Neuronal stem cell (in vitro differentiated cells): ENCODE results near the gene FARS2.

Source experiments
- DNase-seq: peaks from one replicate; pipeline ENCODE4 v3.0.0-alpha.2; 2013; ENCODE audit warnings: low spot score
- H2AFZ ChIP-seq: one replicate; pipeline ENCODE4 v1.6.1; 2013; ENCODE audit warnings: mild to moderate bottlenecking, low read length, inconsistent platforms
- H2AK5ac ChIP-seq: 2 replicates; pipeline ENCODE4 v1.6.1; 2013; ENCODE audit warnings: low read depth, mild to moderate bottlenecking, inconsistent platforms, low read length, moderate library complexity, mixed read lengths
- H2BK120ac ChIP-seq: 2 replicates; pipeline ENCODE4 v1.6.1; 2013; ENCODE audit warnings: low read depth, mild to moderate bottlenecking, inconsistent platforms, low read length, moderate library complexity, mixed read lengths
- H2BK12ac ChIP-seq: one replicate; pipeline ENCODE4 v1.6.1; 2013; ENCODE audit warnings: low read length, inconsistent platforms
- H2BK15ac ChIP-seq: 2 replicates; pipeline ENCODE4 v1.6.1; 2013; ENCODE audit warnings: mild to moderate bottlenecking, low read length, inconsistent platforms, mixed read lengths
- H2BK5ac ChIP-seq: one replicate; pipeline ENCODE4 v1.6.1; 2013; ENCODE audit warnings: inconsistent platforms, mild to moderate bottlenecking, low read length, moderate library complexity
- H3K14ac ChIP-seq: one replicate; pipeline ENCODE4 v1.6.1; 2013; ENCODE audit warnings: low read length, inconsistent platforms
- H3K18ac ChIP-seq: 2 replicates; pipeline ENCODE4 v1.6.1; 2013; ENCODE audit warnings: low read length, inconsistent platforms
- H3K23ac ChIP-seq: 2 replicates; pipeline ENCODE4 v1.6.1; 2013; ENCODE audit warnings: low read depth, mild to moderate bottlenecking, mixed read lengths, low read length, inconsistent platforms; ENCODE audit not compliant: poor library complexity
- H3K27ac ChIP-seq: replicated peaks from 3 replicates; pipeline ENCODE4 v1.5.1; 2013; ENCODE audit warnings: low read length, inconsistent platforms
- H3K27me3 ChIP-seq, 3 experiments: 2 replicates each; pipeline ENCODE4 v1.6.1; 2013; ENCODE audit warnings: low read length in 3 of 3, mild to moderate bottlenecking in 2 of 3, inconsistent platforms in 1 of 3, low read depth in 1 of 3, mixed read lengths in 1 of 3, moderate library complexity in 1 of 3; ENCODE audit not compliant: control insufficient read depth in 3 of 3, insufficient read depth in 3 of 3
- H3K36me3 ChIP-seq, 2 donors: replicated peaks in 1 of 2; 2 replicates each; pipeline ENCODE4 v1.6.1; 2013; ENCODE audit warnings: low read length in 2 of 2; ENCODE audit not compliant: control insufficient read depth in 2 of 2, insufficient read depth in 2 of 2
- H3K4ac ChIP-seq: 2 replicates; pipeline ENCODE4 v1.6.1; 2013; ENCODE audit warnings: inconsistent platforms, mild to moderate bottlenecking, low read length, moderate library complexity
- H3K4me1 ChIP-seq, 2 donors: 1 replicate in 1 of 2; 2 replicates in 1 of 2; pipeline ENCODE4 v1.6.1; 2013; ENCODE audit warnings: low read length in 2 of 2, low read depth in 1 of 2; ENCODE audit not compliant: control insufficient read depth in 2 of 2, insufficient read depth in 1 of 2
- H3K4me2 ChIP-seq: one replicate; pipeline ENCODE4 v1.6.1; 2013; ENCODE audit warnings: mild to moderate bottlenecking, low read length, inconsistent platforms; ENCODE audit not compliant: insufficient read depth, poor library complexity, severe bottlenecking
- H3K4me3 ChIP-seq, 2 donors: 2 replicates each; pipeline ENCODE4 v1.5.1; 2013; ENCODE audit warnings: low read length in 2 of 2, mild to moderate bottlenecking in 2 of 2, inconsistent platforms in 1 of 2, moderate library complexity in 1 of 2
- H3K79me1 ChIP-seq: one replicate; pipeline ENCODE4 v1.6.1; 2013; ENCODE audit warnings: low read depth, mild to moderate bottlenecking, inconsistent platforms, low read length, moderate library complexity
- H3K9ac ChIP-seq: one replicate; pipeline ENCODE4 v1.6.1; 2013; ENCODE audit warnings: mild to moderate bottlenecking, low read depth, low read length, inconsistent platforms; ENCODE audit not compliant: poor library complexity
- H3K9me3 ChIP-seq, 2 donors: replicated peaks in 1 of 2; 2 replicates each; pipeline versions ENCODE3 to v1.6.1; 2013; ENCODE audit warnings: low read length in 2 of 2, mild to moderate bottlenecking in 2 of 2, inconsistent platforms in 1 of 2, low read depth in 1 of 2, mixed read lengths in 1 of 2, moderate library complexity in 1 of 2; ENCODE audit not compliant: control insufficient read depth in 2 of 2, insufficient read depth in 1 of 2
- H4K8ac ChIP-seq: one replicate; pipeline ENCODE4 v1.6.1; 2013; ENCODE audit warnings: low read depth, mild to moderate bottlenecking, inconsistent platforms, low read length, moderate library complexity
- H4K91ac ChIP-seq: one replicate; pipeline ENCODE4 v1.6.1; 2013; ENCODE audit warnings: low read length, low read depth, mild to moderate bottlenecking, inconsistent platforms; ENCODE audit not compliant: poor library complexity
- WGBS, 2 donors: extraction: QIAGEN DNeasy Blood & Tissue Kit; methylation state at CpG; one replicate each; pipeline ENCODE4 v1.1.7; 2013; ENCODE audit warnings: missing lambda C conversion rate in 2 of 2, mixed read lengths in 1 of 2; ENCODE audit not compliant: insufficient read length in 2 of 2, insufficient replicate concordance in 1 of 2; ENCODE audit errors: extremely low coverage in 2 of 2; 5-methylcytosine and 5-hydroxymethylcytosine counted together

The FARS2 gene

DNA sequence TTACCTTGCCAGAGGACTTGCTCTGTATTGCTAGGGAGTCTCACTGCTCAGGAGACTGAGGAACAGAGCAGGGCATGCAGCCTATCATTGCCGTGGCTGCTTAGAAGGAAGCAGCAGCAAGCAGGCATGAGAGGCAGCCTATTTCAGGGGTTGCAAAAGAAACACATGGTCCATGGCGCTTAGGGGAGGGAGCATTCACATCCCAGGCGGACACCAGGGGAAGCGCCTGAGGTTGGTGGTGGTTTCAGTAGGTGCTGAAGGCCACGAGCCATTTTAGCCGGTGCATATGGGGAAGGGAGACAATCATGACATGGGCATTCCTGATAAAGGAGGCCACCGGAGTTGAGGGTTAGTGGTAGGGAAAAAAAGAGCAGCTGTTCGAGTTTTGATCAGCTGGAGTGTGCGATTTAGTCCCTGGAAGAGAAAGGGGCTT is 20.9 kb downstream of the FARS2 start:
- no peak overlapping the region for H3K4me3 ChIP-seq
- WGBS, 2 donors, result no CpG with 5 or more reads among the region's 9 CpGs
- H3K27ac ChIP-seq, result no peak overlapping the region
- H3K23ac ChIP-seq, result no peak overlapping the region
- no peak overlapping the region for H2BK15ac ChIP-seq
- no peak overlapping the region for H3K9ac ChIP-seq
- H3K4me2 ChIP-seq, result no peak overlapping the region
- DNase-seq, result no peak
- no peak overlapping the region for H2BK5ac ChIP-seq
- no peak overlapping the region for H3K14ac ChIP-seq
- no peak overlapping the region for H2BK120ac ChIP-seq
- no peak overlapping the region for H4K91ac ChIP-seq
- no peaks in the 10 kb centered on the region for H3K9me3 ChIP-seq
- peaks cover 0 to 9% of the 10 kb centered on the region in 2 donors for H3K4me1 ChIP-seq
- no peak overlapping the region for H3K18ac ChIP-seq
- H4K8ac ChIP-seq, result no peak overlapping the region
- no peak overlapping the region for H3K4ac ChIP-seq
- no peaks in the 10 kb centered on the region for H3K27me3 ChIP-seq
- no peak overlapping the region for H2AK5ac ChIP-seq
- no peak overlapping the region for H2BK12ac ChIP-seq
- no peaks in the 10 kb centered on the region for H3K36me3 ChIP-seq
- H3K79me1 ChIP-seq, result no peaks in the 10 kb centered on the region
- no peak overlapping the region for H2AFZ ChIP-seq

DNA sequence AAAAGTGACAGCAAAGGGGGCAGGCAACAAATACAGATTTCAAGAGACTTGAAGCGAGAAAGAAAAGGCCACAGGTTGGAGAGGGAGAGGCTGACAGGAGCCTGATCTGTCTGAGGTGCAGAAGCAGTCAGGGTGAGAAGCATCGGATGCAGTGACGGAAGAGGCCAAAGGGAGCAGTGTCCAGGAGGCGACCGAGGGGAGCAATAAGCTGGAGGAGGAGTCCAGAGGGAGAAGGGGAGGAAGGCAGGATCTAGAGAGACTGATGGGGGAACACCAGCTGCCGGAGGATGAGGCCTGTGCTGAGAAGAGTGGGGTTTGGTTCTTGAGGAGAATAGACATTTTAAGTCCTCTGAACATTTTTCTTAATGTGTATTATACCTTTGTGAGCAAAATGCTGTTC is 23.8 kb downstream of the FARS2 start:
- no peak for DNase-seq
- H2AK5ac ChIP-seq, result no peak overlapping the region
- no peak overlapping the region for H3K4me3 ChIP-seq
- no peak overlapping the region for H3K14ac ChIP-seq
- H2AFZ ChIP-seq, result no peak overlapping the region
- H3K18ac ChIP-seq, result no peak overlapping the region
- no peak overlapping the region for H3K4me2 ChIP-seq
- no peak overlapping the region for H2BK15ac ChIP-seq
- H3K36me3 ChIP-seq, result no peaks in the 10 kb centered on the region
- no peaks in the 10 kb centered on the region for H3K27me3 ChIP-seq
- no peak overlapping the region for H3K27ac ChIP-seq
- no peak overlapping the region for H4K91ac ChIP-seq
- no peak overlapping the region for H4K8ac ChIP-seq
- H3K4ac ChIP-seq, result no peak overlapping the region
- no peak overlapping the region for H3K23ac ChIP-seq
- H3K4me1 ChIP-seq, result no peaks in the 10 kb centered on the region
- H2BK5ac ChIP-seq, result no peak overlapping the region
- no peaks in the 10 kb centered on the region for H3K79me1 ChIP-seq
- WGBS, 2 donors, result no CpG with 5 or more reads among the region's 6 CpGs
- no peaks in the 10 kb centered on the region for H3K9me3 ChIP-seq
- no peak overlapping the region for H2BK120ac ChIP-seq
- H3K9ac ChIP-seq, result no peak overlapping the region
- no peak overlapping the region for H2BK12ac ChIP-seq

DNA sequence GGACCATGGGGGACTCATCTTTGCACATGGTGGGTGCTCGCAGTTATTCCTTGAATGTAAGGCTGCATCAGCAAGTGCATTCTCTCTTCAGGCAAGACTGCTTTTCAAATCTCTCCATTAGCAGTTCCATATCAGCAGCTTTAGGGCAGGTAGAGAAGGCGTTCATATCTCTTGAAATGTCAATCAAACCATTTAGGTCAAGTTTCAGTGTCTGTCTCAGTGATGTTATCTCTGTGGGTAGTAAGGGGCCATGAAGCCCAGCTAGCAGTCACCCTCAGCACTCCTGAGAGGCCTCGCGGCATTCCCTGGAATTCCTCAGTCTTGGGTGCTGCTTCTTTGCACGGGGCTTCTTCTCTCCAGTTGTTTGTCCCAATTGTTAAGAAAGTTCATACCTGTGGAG is 24.2 kb downstream of the FARS2 start:
- H2AFZ ChIP-seq, result no peak overlapping the region

DNA sequence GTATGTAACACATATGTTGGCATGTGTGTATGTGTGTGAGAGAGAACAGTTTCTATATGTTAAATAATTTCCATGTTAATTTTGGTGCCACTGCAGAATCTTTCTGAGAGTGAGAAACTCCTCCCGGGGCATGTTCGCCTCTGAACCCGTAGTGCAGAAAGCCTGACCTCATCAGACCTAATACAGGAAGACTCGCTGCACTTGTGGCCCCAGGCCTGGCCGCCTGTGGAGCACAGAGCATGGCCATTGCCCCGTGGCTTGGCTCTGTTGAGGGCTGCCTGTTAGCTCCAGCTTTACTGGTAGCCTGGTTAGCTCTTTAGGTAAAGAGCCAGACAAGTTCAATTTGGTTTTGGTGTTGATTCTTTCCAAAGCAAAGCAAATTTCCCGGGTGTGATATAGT is 25.5 kb downstream of the FARS2 start:
- no peak overlapping the region for H3K4me2 ChIP-seq
- no peak overlapping the region for H2BK15ac ChIP-seq
- H3K27me3 ChIP-seq, result no peaks in the 10 kb centered on the region
- no peak overlapping the region for H2AFZ ChIP-seq
- no peak overlapping the region for H4K91ac ChIP-seq
- H3K4me1 ChIP-seq, result no peaks in the 10 kb centered on the region
- no peak overlapping the region for H3K14ac ChIP-seq
- H4K8ac ChIP-seq, result no peak overlapping the region
- no peak overlapping the region for H2BK120ac ChIP-seq
- H3K23ac ChIP-seq, result no peak overlapping the region
- no peak for DNase-seq
- no peak overlapping the region for H3K4ac ChIP-seq
- no CpG with 5 or more reads among the region's 7 CpGs for WGBS, 2 donors
- no peak overlapping the region for H2AK5ac ChIP-seq
- no peak overlapping the region for H3K9ac ChIP-seq
- no peak overlapping the region for H3K27ac ChIP-seq
- no peaks in the 10 kb centered on the region for H3K79me1 ChIP-seq
- H3K18ac ChIP-seq, result no peak overlapping the region
- no peak overlapping the region for H2BK12ac ChIP-seq
- H3K36me3 ChIP-seq, result no peaks in the 10 kb centered on the region
- H3K4me3 ChIP-seq, result no peak overlapping the region
- no peaks in the 10 kb centered on the region for H3K9me3 ChIP-seq
- no peak overlapping the region for H2BK5ac ChIP-seq

More for the DNA sequence above, 24.2 kb downstream of the FARS2 start:
- Histone ChIP-seq H4K8ac (no peak overlapping the region), H3K18ac (no peak overlapping the region), H2AK5ac (no peak overlapping the region), H3K23ac (no peak overlapping the region), H3K27ac (no peak overlapping the region), H3K4me1 (no peaks in the 10 kb centered on the region), H2BK12ac (no peak overlapping the region), H3K36me3 (no peaks in the 10 kb centered on the region), H2BK5ac (no peak overlapping the region), H2BK120ac (no peak overlapping the region), H2BK15ac (no peak overlapping the region), H3K9ac (no peak overlapping the region), H3K9me3 (no peaks in the 10 kb centered on the region), H3K4me2 (no peak overlapping the region), H3K14ac (no peak overlapping the region), H3K27me3 (no peaks in the 10 kb centered on the region), H3K79me1 (no peaks in the 10 kb centered on the region), H3K4me3 (no peak overlapping the region), H4K91ac (no peak overlapping the region), H3K4ac (no peak overlapping the region)
- DNase-seq, result no peak
- WGBS, 2 donors, result no CpG with 5 or more reads among the region's 5 CpGs
